ENCODE data around the gene USP6NL. TPM values are rescaled to one million over a fixed set of nuclear protein-coding genes. Genes with fewer than 3 reads are reported as not detected.

The USP6NL gene
- total RNA-seq, 1 donor from 2014 or later, result 13.8 TPM

- Mint-ChIP-seq H3K4me3 (ENCODE audit: unreplicated experiment) (no peak overlapping the region), H3K9me3 (ENCODE audit: unreplicated experiment) (no peaks in the 10 kb centered on the region), H3K27ac (ENCODE audit: unreplicated experiment) (no peak overlapping the region), H3K36me3 (ENCODE audit: unreplicated experiment) (peaks cover 10% of the 10 kb centered on the region), H3K4me1 (ENCODE audit: unreplicated experiment) (peaks cover 5% of the 10 kb centered on the region), H3K27me3 (ENCODE audit: unreplicated experiment) (no peaks in the 10 kb centered on the region)
- TF ChIP-seq, protein P1, sequence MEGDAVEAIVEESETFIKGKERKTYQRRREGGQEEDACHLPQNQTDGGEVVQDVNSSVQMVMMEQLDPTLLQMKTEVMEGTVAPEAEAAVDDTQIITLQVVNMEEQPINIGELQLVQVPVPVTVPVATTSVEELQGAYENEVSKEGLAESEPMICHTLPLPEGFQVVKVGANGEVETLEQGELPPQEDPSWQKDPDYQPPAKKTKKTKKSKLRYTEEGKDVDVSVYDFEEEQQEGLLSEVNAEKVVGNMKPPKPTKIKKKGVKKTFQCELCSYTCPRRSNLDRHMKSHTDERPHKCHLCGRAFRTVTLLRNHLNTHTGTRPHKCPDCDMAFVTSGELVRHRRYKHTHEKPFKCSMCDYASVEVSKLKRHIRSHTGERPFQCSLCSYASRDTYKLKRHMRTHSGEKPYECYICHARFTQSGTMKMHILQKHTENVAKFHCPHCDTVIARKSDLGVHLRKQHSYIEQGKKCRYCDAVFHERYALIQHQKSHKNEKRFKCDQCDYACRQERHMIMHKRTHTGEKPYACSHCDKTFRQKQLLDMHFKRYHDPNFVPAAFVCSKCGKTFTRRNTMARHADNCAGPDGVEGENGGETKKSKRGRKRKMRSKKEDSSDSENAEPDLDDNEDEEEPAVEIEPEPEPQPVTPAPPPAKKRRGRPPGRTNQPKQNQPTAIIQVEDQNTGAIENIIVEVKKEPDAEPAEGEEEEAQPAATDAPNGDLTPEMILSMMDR (IDR thresholded peaks at IDR 0.05), result no peak
- no peak for DNase-seq (ENCODE audit: extremely low spot score, unreplicated experiment)
Observed at GRCh38 chr10:11510281-11510680, 101.2 kb downstream of the USP6NL start.

DNA sequence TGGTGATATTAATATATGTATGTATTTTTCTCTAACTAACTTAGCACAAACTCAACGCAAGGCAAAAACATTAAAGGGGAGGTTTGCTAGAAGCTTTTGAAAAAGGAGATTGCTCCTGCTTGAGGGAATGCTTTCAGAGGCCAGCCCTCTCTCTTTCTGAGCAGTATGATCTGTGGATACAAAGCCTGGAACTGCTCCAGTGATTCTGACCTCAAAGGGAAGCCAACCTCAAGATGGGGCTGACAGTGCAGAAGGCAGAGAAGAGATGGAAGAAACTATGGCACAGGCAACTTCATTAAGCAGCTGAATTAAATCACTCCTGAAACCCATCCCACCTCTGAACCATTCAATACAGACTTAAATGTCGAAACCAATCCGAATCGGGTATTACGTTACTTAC, 102.4 kb downstream of the USP6NL start:
- no peaks in the 10 kb centered on the region for H3K27me3 Mint-ChIP-seq (ENCODE audit: unreplicated experiment)
- H3K4me3 Mint-ChIP-seq (ENCODE audit: unreplicated experiment), result no peak overlapping the region
- peaks cover 18% of the 10 kb centered on the region for H3K36me3 Mint-ChIP-seq (ENCODE audit: unreplicated experiment)
- no peaks in the 10 kb centered on the region for H3K9me3 Mint-ChIP-seq (ENCODE audit: unreplicated experiment)
- DNase-seq (ENCODE audit: extremely low spot score, unreplicated experiment), result no peak
- TF ChIP-seq, protein P1 (IDR thresholded peaks at IDR 0.05), result no peak
- peaks cover 5% of the 10 kb centered on the region for H3K4me1 Mint-ChIP-seq (ENCODE audit: unreplicated experiment)
- no peak overlapping the region for H3K27ac Mint-ChIP-seq (ENCODE audit: unreplicated experiment)

GRCh38 chr10:11506247-11506789, 105.1 kb downstream of the USP6NL start:
- TF ChIP-seq, protein P1 (IDR thresholded peaks at IDR 0.05), result no peak
- Mint-ChIP-seq H3K4me3 (ENCODE audit: unreplicated experiment) (no peak overlapping the region), H3K27me3 (ENCODE audit: unreplicated experiment) (no peaks in the 10 kb centered on the region), H3K4me1 (ENCODE audit: unreplicated experiment) (peaks cover 5% of the 10 kb centered on the region), H3K9me3 (ENCODE audit: unreplicated experiment) (no peaks in the 10 kb centered on the region), H3K36me3 (ENCODE audit: unreplicated experiment) (peaks cover 18% of the 10 kb centered on the region), H3K27ac (ENCODE audit: unreplicated experiment) (no peak overlapping the region)
- no peak for DNase-seq (ENCODE audit: extremely low spot score, unreplicated experiment)

DNA sequence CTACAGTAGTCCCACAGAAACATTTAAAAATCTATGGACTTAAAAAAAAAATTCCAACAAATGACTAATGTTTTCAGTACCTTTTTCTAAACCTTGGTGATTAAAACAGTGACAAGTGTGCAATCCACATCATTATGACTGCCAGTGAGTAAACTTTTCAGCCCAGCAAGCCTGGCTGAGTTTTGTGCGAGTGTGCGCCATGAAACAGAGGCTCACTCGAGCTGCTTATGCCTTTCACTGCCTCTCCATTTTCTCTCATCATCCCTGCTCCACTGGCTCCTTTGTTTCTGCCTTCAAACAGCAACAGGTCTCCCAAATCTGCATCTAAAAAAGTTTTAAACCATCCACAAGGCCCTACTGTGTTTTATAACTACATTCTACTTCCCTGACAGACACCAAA, 105.8 kb downstream of the USP6NL start:
- H3K27ac Mint-ChIP-seq (ENCODE audit: unreplicated experiment), result no peak overlapping the region
- TF ChIP-seq, protein P1 (IDR thresholded peaks at IDR 0.05), result no peak
- no peaks in the 10 kb centered on the region for H3K27me3 Mint-ChIP-seq (ENCODE audit: unreplicated experiment)
- peaks cover 5% of the 10 kb centered on the region for H3K4me1 Mint-ChIP-seq (ENCODE audit: unreplicated experiment)
- H3K36me3 Mint-ChIP-seq (ENCODE audit: unreplicated experiment), result peaks cover 18% of the 10 kb centered on the region
- DNase-seq (ENCODE audit: extremely low spot score, unreplicated experiment), result no peak
- no peak overlapping the region for H3K4me3 Mint-ChIP-seq (ENCODE audit: unreplicated experiment)
- no peaks in the 10 kb centered on the region for H3K9me3 Mint-ChIP-seq (ENCODE audit: unreplicated experiment)

GRCh38 chr10:11504566-11505285, 106.7 kb downstream of the USP6NL start:
- H3K4me1 Mint-ChIP-seq (ENCODE audit: unreplicated experiment), result peaks cover 2% of the 10 kb centered on the region
- DNase-seq (ENCODE audit: extremely low spot score, unreplicated experiment), result no peak
- H3K9me3 Mint-ChIP-seq (ENCODE audit: unreplicated experiment), result no peaks in the 10 kb centered on the region
- H3K4me3 Mint-ChIP-seq (ENCODE audit: unreplicated experiment), result no peak overlapping the region
- H3K27me3 Mint-ChIP-seq (ENCODE audit: unreplicated experiment), result no peaks in the 10 kb centered on the region
- H3K27ac Mint-ChIP-seq (ENCODE audit: unreplicated experiment), result no peak overlapping the region
- TF ChIP-seq, protein P1 (IDR thresholded peaks at IDR 0.05), result no peak
- peaks cover 18% of the 10 kb centered on the region for H3K36me3 Mint-ChIP-seq (ENCODE audit: unreplicated experiment)

All from osteocyte (in vitro differentiated cells).